HT-29 (cell line): ENCODE results near the gene PCDHGA6. TPM values are rescaled to one million over a fixed set of nuclear protein-coding genes. Genes with fewer than 3 reads are reported as not detected.
A peak's percentile ranks its signal among the peaks of the same experiment; 100 is the strongest.
"Not testable (repeated sequence)": the region's sequence is repeated elsewhere in the genome, so short reads cannot be mapped to it uniquely, and the experiment has no call there.

Source experiments
- DNase-seq: peaks from one replicate; pipeline ENCODE4 v3.0.0-alpha.2; 2015; ENCODE audit warnings: low spot score
- total RNA-seq: library from RNA; depleted of rRNA; stranded (reverse); fragments of >200 nt; shearing (Covaris generic); gene quantifications from 2 replicates; pipeline ENCODE4 v1.2.3, GENCODE V29; 2014

The PCDHGA6 gene
- total RNA-seq, 1 experiment from 2014 or later, result 0.48 TPM

DNA sequence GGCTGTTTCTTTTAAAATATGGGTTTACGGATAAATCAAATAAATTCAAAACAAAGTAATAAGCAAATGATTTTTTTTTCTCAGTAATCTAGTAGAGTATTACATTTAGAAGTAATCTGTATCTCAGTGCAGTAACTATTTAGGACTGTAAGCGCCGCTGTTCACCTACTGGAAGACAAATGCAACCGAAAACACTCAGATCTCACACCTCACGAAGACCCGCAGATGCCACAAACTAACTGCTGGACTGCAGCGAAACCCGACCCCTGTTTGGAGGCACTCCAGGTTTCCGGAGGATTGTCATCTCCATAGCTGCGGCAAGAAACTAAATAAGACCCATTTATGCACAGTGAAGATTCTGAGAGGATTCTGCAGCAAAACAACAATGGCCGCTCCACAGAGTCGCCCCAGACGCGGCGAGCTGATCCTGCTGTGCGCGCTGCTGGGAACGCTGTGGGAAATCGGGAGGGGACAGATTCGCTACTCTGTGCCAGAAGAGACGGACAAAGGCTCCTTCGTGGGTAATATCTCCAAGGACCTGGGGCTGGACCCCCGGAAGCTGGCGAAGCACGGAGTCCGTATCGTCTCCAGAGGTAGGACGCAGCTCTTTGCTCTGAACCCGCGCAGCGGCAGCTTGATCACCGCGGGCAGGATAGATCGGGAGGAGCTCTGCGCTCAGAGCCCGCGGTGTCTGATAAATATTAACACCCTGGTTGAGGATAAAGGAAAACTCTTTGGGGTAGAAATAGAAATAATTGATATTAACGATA lies 18.9 kb downstream of the PCDHGA6 start, which contains the start of gene PCDHGA8:
PCDHGA8 (plus strand) TSS at position 205 of the 770 bp plus-strand sequence; CDS start at position 386, 181 bp downstream.
- DNase-seq, result no peak

DNA sequence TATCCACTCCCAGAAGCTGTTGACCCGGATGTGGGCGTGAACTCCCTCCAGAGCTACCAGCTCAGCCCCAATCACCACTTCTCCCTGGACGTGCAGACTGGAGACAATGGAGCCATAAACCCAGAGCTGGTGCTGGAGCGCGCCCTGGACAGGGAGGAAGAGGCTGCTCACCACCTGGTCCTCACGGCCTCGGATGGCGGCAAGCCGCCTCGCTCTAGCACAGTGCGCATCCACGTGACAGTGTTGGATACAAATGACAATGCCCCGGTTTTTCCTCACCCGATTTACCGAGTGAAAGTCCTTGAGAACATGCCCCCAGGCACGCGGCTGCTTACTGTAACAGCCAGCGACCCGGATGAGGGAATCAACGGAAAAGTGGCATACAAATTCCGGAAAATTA lies 19.6 kb downstream of the PCDHGA6 start:
- no peak for DNase-seq

DNA sequence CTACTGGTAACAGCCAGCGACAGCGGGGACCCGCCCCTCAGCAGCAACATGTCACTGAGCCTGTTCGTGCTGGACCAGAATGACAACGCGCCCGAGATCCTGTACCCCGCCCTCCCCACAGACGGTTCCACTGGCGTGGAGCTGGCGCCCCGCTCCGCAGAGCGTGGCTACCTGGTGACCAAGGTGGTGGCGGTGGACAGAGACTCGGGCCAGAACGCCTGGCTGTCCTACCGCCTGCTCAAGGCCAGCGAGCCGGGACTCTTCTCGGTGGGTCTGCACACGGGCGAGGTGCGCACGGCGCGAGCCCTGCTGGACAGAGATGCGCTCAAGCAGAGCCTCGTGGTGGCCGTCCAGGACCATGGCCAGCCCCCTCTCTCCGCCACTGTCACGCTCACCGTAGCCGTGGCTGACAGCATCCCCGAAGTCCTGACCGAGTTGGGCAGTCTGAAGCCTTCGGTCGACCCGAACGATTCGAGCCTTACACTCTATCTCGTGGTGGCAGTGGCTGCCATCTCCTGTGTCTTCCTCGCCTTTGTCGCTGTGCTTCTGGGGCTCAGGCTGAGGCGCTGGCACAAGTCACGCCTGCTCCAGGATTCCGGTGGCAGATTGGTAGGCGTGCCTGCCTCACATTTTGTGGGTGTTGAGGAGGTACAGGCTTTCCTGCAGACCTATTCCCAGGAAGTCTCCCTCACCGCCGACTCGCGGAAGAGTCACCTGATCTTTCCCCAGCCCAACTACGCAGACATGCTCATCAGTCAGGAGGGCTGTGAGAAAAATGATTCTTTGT lies 20.9 kb downstream of the PCDHGA6 start:
- DNase-seq, result not testable (repeated sequence)

DNA sequence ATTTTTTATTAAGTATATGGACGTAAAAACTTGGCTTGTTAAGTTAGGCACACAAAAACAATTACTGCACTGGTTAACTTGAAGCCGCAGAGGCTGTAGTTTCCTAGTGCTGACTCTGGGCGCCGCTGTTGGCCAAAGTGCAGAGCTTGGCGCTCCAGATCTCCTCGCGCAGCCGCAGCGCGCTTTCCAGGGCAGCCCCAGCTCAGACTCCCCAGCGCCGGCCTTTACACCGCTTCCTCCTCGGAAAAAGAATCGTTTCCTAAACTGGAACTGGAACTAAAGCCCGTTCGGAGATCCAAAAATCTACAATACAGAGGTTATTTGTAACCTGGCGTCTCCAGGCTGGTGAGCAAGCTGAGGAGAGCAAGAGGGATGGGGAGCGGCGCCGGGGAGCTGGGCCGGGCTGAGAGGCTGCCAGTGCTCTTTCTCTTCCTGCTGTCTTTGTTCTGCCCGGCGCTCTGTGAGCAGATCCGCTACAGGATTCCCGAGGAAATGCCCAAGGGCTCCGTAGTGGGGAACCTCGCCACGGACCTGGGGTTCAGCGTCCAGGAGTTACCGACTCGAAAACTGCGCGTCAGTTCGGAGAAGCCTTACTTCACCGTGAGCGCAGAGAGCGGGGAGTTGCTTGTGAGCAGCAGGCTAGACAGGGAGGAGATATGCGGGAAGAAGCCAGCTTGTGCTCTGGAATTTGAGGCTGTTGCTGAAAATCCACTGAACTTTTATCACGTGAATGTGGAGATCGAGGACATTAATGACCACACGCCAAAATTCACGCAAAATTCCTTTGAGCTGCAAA lies 24.3 kb downstream of the PCDHGA6 start, which contains the start of gene PCDHGB5:
PCDHGB5 (plus strand) TSS at position 192 of the 796 bp plus-strand sequence; CDS start at position 373, 181 bp downstream.
- not testable (repeated sequence) for DNase-seq

DNA sequence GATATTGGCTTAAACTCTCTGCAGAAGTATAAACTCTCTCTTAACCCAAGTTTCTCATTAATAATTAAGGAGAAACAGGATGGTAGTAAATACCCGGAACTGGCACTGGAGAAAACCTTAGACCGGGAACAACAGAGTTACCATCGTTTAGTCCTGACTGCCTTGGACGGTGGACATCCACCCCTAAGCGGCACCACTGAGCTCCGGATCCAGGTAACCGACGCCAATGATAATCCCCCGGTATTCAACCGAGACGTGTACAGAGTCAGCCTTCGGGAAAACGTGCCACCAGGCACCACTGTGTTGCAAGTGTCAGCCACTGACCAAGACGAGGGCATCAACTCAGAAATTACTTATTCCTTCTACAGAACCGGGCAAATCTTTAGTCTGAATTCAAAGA lies 24.9 kb downstream of the PCDHGA6 start:
- no peak for DNase-seq

DNA sequence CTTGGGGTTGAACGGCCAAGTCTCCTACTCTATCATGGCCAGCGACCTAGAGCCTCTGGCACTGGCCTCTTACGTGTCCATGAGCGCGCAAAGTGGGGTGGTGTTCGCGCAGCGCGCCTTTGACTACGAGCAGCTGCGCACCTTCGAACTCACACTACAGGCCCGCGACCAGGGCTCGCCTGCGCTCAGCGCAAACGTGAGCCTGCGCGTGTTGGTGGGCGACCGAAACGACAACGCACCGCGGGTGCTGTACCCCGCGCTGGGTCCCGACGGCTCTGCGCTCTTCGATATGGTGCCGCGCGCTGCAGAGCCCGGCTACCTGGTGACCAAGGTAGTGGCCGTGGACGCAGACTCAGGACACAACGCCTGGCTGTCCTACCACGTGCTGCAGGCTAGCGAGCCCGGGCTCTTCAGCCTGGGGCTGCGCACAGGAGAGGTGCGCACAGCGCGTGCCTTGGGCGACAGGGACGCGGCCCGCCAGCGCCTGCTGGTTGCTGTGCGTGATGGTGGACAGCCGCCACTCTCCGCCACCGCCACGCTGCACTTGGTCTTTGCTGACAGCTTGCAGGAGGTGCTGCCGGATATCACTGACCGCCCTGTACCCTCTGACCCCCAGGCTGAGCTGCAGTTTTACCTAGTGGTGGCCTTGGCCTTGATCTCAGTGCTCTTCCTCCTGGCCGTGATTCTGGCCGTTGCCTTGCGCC lies 26.0 kb downstream of the PCDHGA6 start:
- no peak for DNase-seq

DNA sequence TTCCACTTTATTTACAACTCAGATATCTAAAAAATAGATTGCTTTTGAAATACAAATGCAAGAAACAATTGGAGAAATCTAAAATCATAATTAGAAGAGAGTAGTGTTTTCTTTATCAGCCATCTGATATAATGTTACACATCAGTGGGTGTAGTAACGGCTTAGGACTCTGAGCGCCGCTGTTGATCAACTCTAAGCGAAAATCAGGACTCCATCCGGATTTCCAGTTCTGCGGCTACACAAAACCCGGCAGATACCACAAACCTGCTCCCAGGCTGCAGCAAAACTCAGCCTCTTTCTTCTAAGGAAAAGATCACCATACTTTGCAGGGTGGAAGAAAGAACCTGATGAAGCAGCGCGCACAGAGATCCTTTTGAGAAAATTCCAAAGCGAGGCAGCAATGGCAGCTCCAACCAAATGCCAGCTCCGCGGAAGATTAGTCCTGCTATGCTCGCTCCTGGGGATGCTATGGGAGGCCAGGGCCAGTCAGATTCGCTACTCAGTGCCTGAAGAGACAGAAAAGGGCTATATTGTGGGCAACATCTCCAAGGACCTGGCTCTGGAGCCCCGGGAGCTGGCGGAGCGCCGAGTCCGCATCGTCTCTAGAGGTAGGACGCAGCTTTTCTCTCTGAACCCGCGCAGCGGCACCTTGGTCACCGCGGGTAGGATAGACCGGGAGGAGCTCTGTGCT lies 29.0 kb downstream of the PCDHGA6 start, which contains the start of gene PCDHGA9:
PCDHGA9 (plus strand) TSS at position 226 of the 691 bp plus-strand sequence; CDS start at position 401, 175 bp downstream.
- peak; percentile 48 for DNase-seq

DNA sequence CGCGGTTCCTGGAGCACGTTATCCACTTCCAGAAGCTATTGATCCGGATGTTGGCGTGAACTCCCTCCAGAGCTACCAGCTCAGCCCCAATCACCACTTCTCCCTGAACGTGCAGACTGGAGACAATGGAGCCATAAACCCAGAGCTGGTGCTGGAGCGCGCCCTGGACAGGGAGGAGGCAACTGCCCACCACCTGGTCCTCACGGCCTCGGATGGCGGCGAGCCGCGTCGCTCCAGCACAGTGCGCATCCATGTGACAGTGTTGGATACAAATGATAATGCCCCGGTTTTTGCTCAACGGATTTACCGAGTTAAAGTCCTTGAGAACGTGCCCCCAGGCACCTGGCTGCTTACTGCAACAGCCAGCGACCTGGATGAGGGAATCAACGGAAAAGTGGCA lies 29.7 kb downstream of the PCDHGA6 start:
- no peak for DNase-seq

DNA sequence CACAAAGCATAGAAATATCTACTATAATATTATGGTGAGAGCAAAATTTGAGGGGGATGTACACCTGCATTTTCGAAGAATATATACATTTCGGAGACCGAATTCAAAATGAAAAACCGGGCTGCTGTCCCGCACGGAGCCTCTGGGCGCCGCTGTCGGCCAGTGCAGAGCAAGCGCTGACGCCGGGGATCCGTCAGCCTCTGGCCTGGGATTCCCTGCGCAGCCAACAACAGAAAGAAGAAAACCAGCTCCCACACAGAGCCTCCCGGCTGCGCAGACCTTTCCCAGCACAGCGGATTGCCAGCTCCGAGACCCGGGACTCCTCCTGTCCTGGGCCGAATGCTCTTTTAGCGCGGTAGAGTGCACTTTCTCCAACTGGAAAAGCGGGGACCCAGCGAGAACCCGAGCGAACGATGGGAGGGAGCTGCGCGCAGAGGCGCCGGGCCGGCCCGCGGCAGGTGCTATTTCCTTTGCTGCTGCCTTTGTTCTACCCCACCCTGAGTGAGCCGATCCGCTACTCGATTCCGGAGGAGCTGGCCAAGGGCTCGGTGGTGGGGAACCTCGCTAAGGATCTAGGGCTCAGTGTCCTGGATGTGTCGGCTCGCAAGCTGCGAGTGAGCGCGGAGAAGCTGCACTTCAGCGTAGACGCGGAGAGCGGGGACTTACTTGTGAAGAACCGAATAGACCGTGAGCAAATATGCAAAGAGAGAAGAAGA lies 34.3 kb downstream of the PCDHGA6 start, which contains the start of gene PCDHGB6:
PCDHGB6 (plus strand) TSS at position 232 of the 716 bp plus-strand sequence; CDS start at position 414, 182 bp downstream.
- not testable (repeated sequence) for DNase-seq

DNA sequence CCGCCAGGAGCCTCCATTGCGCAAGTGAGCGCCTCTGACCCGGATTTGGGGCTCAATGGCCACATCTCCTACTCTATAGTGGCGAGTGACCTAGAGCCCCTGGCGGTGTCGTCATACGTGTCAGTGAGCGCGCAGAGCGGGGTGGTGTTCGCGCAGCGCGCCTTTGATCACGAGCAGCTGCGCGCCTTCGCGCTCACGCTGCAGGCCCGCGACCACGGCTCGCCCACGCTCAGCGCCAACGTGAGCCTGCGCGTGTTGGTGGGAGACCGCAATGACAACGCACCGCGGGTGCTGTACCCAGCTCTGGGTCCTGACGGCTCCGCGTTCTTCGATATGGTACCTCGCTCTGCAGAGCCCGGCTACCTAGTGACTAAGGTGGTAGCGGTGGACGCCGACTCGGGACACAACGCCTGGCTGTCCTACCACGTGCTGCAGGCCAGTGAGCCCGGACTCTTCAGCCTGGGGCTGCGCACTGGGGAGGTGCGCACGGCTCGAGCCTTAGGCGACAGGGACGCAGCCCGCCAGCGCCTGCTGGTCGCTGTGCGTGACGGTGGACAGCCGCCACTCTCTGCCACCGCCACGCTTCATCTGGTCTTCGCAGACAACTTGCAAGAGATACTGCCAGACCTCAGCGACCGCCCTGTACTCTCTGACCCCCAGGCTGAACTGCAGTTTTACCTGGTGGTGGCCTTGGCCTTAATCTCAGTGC lies 36.1 kb downstream of the PCDHGA6 start:
- DNase-seq, result no peak

DNA sequence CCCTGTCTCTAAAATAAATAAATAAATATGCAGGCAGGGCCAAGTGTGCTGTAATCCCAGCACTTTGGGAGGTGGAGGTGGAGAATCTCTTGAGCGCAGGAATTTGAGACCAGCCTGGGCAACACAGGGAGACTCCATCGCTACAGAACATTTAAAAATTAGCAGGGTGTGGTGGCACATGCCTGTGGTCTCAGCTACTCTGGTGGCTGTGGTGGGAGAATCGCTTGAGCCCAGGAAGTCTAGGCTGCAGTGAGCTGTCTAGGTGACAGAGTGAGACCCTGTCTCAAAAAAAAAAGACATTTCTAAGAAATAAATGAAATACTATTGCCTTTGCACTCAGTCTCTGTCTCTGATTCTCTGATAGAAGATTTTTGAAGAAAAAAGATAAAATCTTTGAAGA lies 37.9 kb downstream of the PCDHGA6 start:
- no peak for DNase-seq

DNA sequence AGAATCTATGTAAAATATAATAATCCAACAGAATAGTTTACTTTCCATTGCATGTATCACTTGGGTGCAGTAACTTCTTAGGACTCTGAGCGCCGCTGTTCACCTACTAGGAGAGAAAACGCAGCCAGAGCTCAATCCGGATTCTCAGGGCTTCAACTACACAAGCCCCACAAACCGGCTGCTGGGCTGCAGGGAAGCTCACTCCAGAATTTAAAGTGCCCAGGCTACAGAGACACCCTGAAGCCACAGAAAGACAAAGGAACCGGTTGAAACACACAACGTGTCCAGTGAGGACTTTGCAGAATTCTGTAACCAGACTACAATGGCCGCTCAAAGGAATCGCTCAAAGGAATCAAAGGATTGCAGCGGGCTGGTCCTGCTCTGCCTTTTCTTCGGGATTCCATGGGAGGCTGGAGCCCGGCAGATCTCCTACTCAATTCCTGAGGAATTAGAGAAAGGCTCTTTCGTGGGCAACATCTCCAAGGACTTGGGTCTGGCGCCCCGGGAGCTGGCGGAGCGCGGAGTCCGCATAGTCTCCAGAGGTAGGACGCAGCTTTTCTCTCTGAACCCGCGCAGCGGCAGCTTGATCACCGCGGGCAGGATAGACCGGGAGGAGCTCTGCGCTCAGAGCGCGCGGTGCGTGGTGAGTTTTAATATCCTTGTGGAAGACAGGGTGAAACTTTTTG lies 39.3 kb downstream of the PCDHGA6 start, which contains the start of gene PCDHGA10:
PCDHGA10 (plus strand) TSS at position 134 of the 686 bp plus-strand sequence; CDS start at position 323, 189 bp downstream.
- peak; percentile 72 for DNase-seq

DNA sequence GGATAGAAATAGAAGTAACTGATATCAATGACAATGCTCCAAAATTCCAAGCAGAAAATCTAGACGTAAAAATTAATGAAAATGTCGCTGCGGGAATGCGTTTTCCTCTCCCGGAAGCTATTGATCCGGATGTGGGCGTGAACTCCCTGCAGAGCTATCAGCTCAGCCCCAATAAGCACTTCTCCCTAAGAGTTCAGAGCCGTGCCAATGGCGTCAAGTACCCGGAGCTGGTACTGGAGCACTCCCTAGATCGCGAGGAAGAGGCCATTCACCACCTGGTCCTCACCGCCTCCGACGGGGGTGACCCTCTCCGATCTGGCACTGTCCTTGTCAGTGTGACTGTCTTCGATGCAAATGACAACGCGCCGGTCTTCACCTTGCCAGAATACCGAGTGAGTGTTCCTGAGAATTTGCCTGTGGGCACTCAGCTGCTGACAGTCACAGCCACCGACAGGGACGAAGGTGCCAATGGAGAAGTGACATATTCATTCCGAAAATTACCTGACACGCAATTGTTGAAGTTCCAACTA lies 39.9 kb downstream of the PCDHGA6 start:
- DNase-seq, result no peak

DNA sequence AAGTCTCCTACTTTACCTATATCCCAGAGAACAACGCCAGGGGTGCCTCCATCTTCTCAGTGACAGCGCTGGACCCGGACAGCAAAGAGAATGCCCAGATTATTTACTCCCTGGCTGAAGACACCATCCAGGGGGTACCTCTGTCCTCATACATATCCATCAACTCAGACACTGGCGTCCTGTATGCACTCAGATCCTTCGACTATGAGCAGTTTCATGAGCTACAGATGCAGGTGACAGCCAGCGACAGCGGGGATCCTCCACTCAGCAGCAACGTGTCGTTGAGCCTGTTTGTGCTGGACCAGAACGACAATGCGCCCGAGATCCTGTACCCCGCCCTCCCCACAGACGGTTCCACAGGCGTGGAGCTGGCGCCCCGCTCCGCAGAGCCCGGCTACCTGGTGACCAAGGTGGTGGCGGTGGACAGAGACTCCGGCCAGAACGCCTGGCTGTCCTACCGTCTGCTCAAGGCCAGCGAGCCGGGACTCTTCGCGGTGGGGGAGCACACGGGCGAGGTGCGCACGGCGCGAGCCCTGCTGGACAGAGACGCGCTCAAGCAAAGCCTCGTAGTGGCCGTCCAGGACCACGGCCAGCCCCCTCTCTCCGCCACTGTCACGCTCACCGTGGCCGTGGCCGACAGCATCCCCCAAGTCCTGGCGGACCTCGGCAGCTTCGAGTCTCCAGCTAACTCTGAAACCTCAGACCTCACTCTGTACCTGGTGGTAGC lies 41.0 kb downstream of the PCDHGA6 start:
- not testable (repeated sequence) for DNase-seq

DNA sequence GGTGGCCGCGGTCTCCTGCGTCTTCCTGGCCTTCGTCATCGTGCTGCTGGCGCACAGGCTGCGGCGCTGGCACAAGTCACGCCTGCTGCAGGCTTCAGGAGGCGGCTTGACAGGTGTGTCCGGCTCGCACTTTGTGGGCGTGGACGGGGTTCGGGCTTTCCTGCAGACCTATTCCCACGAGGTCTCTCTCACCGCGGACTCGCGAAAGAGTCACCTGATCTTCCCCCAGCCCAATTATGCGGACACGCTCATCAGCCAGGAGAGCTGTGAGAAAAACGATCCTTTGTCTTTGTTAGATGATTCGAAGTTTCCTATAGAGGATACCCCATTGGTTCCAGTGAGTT lies 41.6 kb downstream of the PCDHGA6 start:
- not testable (repeated sequence) for DNase-seq

DNA sequence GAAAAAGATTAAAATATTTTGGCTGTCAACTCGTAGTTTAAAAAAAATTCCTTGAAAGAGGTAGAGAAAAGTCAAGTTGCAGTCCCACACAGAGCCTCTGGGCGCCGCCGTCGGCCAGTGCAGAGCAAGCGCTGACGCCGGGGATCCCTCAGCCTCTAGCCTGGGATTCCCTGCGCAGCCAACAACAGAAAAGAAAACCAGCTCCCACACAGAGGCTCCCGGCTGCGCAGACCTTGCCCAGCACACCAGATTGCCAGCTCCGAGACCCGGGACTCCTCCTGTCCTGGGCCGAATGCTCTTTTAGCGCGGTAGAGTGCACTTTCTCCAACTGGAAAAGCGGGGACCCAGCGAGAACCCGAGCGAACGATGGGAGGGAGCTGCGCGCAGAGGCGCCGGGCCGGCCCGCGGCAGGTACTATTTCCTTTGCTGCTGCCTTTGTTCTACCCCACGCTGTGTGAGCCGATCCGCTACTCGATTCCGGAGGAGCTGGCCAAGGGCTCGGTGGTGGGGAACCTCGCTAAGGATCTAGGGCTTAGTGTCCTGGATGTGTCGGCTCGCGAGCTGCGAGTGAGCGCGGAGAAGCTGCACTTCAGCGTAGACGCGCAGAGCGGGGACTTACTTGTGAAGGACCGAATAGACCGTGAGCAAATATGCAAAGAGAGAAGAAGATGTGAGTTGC lies 43.9 kb downstream of the PCDHGA6 start, which contains the start of gene PCDHGB7:
PCDHGB7 (plus strand) TSS at position 184 of the 679 bp plus-strand sequence; CDS start at position 367, 183 bp downstream.
- DNase-seq, result peak; percentile 64
